ENCODE measurements around the gene GPBP1L1. TPM values are rescaled to one million over a fixed set of nuclear protein-coding genes. Genes with fewer than 3 reads are reported as not detected.

GPBP1L1 gene
- total and polyA plus RNA-seq, 9 of the 15 experiments (the other 6 are each of a cell fraction or from before 2014, with no cell fraction given), result 86.0 to 216 (median 138) TPM

- TF ChIP-seq RFX5 (IDR thresholded peaks at IDR 0.05; ENCODE audit: low read depth, low read length) (no peak; the same call in 1 of the 2 replicates), ZNF778 (CRISPR knock-in tag; IDR thresholded peaks at IDR 0.05) (no peak), ATF6 (CRISPR knock-in tag; IDR thresholded peaks at IDR 0.05) (no peak), POU5F1 (IDR thresholded peaks at IDR 0.05; ENCODE audit: borderline replicate concordance, low read depth, low read length, partially characterized antibody) (no peak), RBM22 (IDR thresholded peaks at IDR 0.05; ENCODE audit: low read depth, low read length, poor library complexity, severe bottlenecking) (no peak), PRDM10 (IDR thresholded peaks at IDR 0.05; ENCODE audit: partially characterized antibody) (peak; percentile 37), SETDB1 (IDR thresholded peaks at IDR 0.05; ENCODE audit: low read length) (no peak), CTBP1 (IDR thresholded peaks at IDR 0.05; ENCODE audit: borderline replicate concordance) (peak; percentile 59), NFE2 (IDR thresholded peaks at IDR 0.05; ENCODE audit: low read depth) (no peak), RBM34 (IDR thresholded peaks at IDR 0.05; ENCODE audit: borderline replicate concordance, insufficient read depth, low read length) (no peak), CREB1 (IDR thresholded peaks at IDR 0.05) (no peak), CREB1 (CRISPR knock-in tag; IDR thresholded peaks at IDR 0.05) (no peak), MYNN (IDR thresholded peaks at IDR 0.05) (no peak; the same call in 1 of the 2 replicates), MYNN (CRISPR knock-in tag; IDR thresholded peaks at IDR 0.05) (no peak), NCOA1 (IDR thresholded peaks at IDR 0.05; ENCODE audit: low read depth) (peak; percentile 99), ESRRA (IDR thresholded peaks at IDR 0.05; ENCODE audit: borderline replicate concordance, low read depth) (peak; percentile 92), PURB (CRISPR knock-in tag; IDR thresholded peaks at IDR 0.05; ENCODE audit: low read depth) (no peak), DEAF1 (CRISPR knock-in tag; IDR thresholded peaks at IDR 0.05) (peak; percentile 30; the same call in 1 of the 2 replicates)
- TF ChIP-seq, protein P1, sequence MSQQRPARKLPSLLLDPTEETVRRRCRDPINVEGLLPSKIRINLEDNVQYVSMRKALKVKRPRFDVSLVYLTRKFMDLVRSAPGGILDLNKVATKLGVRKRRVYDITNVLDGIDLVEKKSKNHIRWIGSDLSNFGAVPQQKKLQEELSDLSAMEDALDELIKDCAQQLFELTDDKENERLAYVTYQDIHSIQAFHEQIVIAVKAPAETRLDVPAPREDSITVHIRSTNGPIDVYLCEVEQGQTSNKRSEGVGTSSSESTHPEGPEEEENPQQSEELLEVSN (IDR thresholded peaks at IDR 0.05; ENCODE audit: borderline replicate concordance in 1 of 2, extremely low read depth in 1 of 2, insufficient read depth in 1 of 2, insufficient read length in 1 of 2, low read depth in 1 of 2, low read length in 1 of 2, poor library complexity in 1 of 2, severe bottlenecking in 1 of 2), result peak in 1 of 2 experiments; percentile 26
Observed at GRCh38 chr1:45687754-45688740, 1.7 kb upstream of the GPBP1L1 start, which contains the start of gene TMEM69 (continued).

Data from K562 (cell line).